ENCODE results near the gene ATP8B3. TPM values are rescaled to one million over a fixed set of nuclear protein-coding genes. Genes with fewer than 3 reads are reported as not detected.

The ATP8B3 gene
- total RNA-seq, 1 experiment from 2014 or later, result 9.6 TPM

DNA sequence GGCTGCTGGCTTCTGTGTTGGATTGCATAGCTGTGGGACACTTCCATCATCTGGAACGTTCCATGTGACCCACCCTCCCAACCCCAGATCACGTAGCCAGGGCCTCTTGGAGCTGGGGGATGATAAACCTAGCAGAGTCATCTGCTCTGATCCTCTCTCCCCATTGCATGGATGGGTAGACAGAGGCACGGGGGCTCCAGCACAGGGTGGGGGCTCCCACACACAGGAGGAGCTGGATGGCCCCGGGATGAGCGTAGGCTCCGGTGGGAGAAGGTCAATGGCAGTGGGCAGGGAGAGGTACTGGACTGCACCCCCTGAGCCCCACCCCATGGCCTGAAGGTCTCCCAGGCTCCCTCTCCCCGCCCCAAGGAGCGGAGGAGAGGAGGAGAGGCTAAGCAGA, 25.4 kb downstream of the ATP8B3 start:
- Histone ChIP-seq H2BK120ac (ENCODE audit: low read depth, low read length, poor library complexity, severe bottlenecking) (no peak overlapping the region), H2AFZ (ENCODE audit: low read length) (no peak overlapping the region), H4K5ac (ENCODE audit: insufficient read length, low read depth, low read length) (no peak overlapping the region), H3K4ac (ENCODE audit: low read depth, low read length) (no peak overlapping the region), H4K8ac (replicated peaks; ENCODE audit: insufficient read length, low read depth, low read length) (no peak overlapping the region), H2AK5ac (ENCODE audit: insufficient read length, low read length) (no peak overlapping the region), H2BK20ac (ENCODE audit: low read depth, low read length, poor library complexity, severe bottlenecking) (no peak overlapping the region), H3K4me1 (ENCODE audit: insufficient read depth, low read length) (no peaks in the 10 kb centered on the region), H3K4me2 (ENCODE audit: insufficient read depth, insufficient read length, low read length) (no peak overlapping the region), H3K27me3 (ENCODE audit: insufficient read depth, low read length) (no peaks in the 10 kb centered on the region), H3K23me2 (ENCODE audit: insufficient read length, low read depth, low read length, poor library complexity, severe bottlenecking) (peaks cover 3% of the 10 kb centered on the region), H2BK5ac (ENCODE audit: insufficient read length, low read length) (no peak overlapping the region), H3K9ac (ENCODE audit: extremely low read depth, insufficient read length, low read length) (no peak overlapping the region), H3K9me3 (ENCODE audit: control insufficient read depth, low read depth, low read length) (no peaks in the 10 kb centered on the region), H4K91ac (ENCODE audit: insufficient read length, low read depth, low read length) (no peak overlapping the region), H3K56ac (ENCODE audit: insufficient read length, low read depth, low read length) (no peak overlapping the region), H2BK15ac (ENCODE audit: low read depth, low read length) (no peak overlapping the region), H4K20me1 (ENCODE audit: control insufficient read depth, insufficient read depth, insufficient read length) (no peaks in the 10 kb centered on the region), H3K18ac (ENCODE audit: insufficient read length, low read depth, low read length) (no peak overlapping the region), H3K27ac (ENCODE audit: insufficient read length, low read depth, low read length) (no peak overlapping the region), H3K14ac (ENCODE audit: insufficient read depth, low read length) (no peak overlapping the region), H3K23ac (ENCODE audit: insufficient read length, low read depth, low read length) (no peak overlapping the region), H2BK12ac (ENCODE audit: insufficient read length, low read depth, low read length) (no peak overlapping the region), H3K79me1 (ENCODE audit: insufficient read depth, low read depth, low read length, poor library complexity, severe bottlenecking) (no peaks in the 10 kb centered on the region), H3K79me2 (ENCODE audit: insufficient read depth, low read length) (no peaks in the 10 kb centered on the region), H3T11ph (ENCODE audit: low read length) (no peak overlapping the region)
- Mint-ChIP-seq H3K9me3 (peaks cover 16 to 20% of the 10 kb centered on the region in 2 experiments), H3K4me3 (no peak overlapping the region), H3K36me3 (ENCODE audit: insufficient read depth in 1 of 3, low read depth in 3 of 3) (peaks cover 0 to 4% (median 0%) of the 10 kb centered on the region in 3 experiments; a peak in 3 of 7 replicates), H3K4me1 (no peaks in the 10 kb centered on the region), H3K27ac (no peak overlapping the region), H3K27me3 (ENCODE audit: low read depth) (peaks cover 51% of the 10 kb centered on the region)
- DNase-seq, result no peak
- WGBS (ENCODE audit: extremely low coverage, insufficient read length, low lambda C conversion rate), result no CpG with 5 or more reads among the region's 8 CpGs
- TF ChIP-seq, protein P1, sequence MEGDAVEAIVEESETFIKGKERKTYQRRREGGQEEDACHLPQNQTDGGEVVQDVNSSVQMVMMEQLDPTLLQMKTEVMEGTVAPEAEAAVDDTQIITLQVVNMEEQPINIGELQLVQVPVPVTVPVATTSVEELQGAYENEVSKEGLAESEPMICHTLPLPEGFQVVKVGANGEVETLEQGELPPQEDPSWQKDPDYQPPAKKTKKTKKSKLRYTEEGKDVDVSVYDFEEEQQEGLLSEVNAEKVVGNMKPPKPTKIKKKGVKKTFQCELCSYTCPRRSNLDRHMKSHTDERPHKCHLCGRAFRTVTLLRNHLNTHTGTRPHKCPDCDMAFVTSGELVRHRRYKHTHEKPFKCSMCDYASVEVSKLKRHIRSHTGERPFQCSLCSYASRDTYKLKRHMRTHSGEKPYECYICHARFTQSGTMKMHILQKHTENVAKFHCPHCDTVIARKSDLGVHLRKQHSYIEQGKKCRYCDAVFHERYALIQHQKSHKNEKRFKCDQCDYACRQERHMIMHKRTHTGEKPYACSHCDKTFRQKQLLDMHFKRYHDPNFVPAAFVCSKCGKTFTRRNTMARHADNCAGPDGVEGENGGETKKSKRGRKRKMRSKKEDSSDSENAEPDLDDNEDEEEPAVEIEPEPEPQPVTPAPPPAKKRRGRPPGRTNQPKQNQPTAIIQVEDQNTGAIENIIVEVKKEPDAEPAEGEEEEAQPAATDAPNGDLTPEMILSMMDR (conservative IDR thresholded peaks at IDR 0.05), result no peak

All from H9 (cell line).